ENCODE data around the gene PAXIP1.

DNA sequence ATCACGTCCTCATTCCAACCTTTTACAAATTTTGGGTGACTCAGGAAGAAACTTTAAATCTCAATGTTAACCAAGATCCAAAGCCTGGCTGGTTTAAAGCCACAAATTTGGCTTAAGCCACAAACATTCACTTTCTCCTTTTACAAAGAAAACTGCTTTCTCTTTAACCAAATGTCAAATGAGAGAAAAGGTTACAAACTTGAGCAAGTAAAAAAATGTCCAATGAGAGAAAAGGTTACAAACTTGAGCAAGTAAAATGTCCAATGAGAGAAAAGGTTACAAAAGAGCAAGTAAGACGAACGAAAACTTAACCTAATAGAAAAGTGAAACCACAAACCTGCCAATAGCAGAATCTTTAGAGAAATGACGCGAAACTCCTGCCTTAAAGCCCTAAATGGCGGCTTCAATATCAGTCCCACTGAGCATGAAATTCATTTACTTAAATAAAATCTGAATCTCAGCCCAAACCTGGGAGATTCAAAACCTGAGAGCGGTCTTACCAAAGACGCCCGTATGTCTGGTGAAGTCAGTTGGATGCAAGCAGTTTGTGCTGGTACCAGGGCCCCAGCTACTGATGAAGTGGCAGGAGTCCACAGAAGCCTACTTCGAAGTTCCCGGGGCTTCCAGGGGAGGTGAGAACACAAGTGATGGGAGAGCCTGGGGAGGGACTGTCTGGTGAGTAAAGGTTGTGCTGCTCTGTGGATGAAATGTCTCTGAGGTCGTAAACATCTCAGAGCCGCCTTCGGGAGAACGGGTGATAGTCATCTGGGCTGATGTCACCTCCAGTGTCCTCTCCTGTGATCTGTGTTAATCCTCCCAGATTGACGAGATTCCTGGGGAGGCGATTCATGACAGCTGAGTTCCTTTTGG is 74.6 kb downstream of the PAXIP1 start:
- TF ChIP-seq EZH2phosphoT487 (conservative IDR thresholded peaks at IDR 0.05; ENCODE audit: low read length): no peak
- TF ChIP-seq, protein P1, sequence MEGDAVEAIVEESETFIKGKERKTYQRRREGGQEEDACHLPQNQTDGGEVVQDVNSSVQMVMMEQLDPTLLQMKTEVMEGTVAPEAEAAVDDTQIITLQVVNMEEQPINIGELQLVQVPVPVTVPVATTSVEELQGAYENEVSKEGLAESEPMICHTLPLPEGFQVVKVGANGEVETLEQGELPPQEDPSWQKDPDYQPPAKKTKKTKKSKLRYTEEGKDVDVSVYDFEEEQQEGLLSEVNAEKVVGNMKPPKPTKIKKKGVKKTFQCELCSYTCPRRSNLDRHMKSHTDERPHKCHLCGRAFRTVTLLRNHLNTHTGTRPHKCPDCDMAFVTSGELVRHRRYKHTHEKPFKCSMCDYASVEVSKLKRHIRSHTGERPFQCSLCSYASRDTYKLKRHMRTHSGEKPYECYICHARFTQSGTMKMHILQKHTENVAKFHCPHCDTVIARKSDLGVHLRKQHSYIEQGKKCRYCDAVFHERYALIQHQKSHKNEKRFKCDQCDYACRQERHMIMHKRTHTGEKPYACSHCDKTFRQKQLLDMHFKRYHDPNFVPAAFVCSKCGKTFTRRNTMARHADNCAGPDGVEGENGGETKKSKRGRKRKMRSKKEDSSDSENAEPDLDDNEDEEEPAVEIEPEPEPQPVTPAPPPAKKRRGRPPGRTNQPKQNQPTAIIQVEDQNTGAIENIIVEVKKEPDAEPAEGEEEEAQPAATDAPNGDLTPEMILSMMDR (IDR thresholded peaks at IDR 0.05; ENCODE audit: insufficient read depth, low read length, poor library complexity, severe bottlenecking): no peak

Data from SU-DHL-6 (cell line).